HCT116 (cell line): ENCODE data around the gene SSX2IP. TPM values are rescaled to one million over a fixed set of nuclear protein-coding genes. Genes with fewer than 3 reads are reported as not detected.

Source experiments
- ATAC-seq: fragments of 200-7000 bp; cut with Tn5 transposase; 2 replicates; pipeline ENCODE4 v1.9.1; 2020; ENCODE audit warnings: mild to moderate bottlenecking, moderate library complexity
- BruUV-seq: library from RNA; stranded (reverse); fragments of 400-500 nt; replicated peaks from 2 replicates; lab custom pipeline; 2021; lab: Mats Ljungman, UMichigan
- CTCF ChIA-PET: fragments of 300-600 bp; sonication (Branson Sonifier 250); formaldehyde crosslinking; loops from one replicate; lab custom pipeline; 2021; ENCODE audit warnings: antibody characterized with exemption; lab: Charles Lee
- POLR2A ChIA-PET: fragments of 300-600, 350-600 bp; sonication (Branson Sonifier 250); formaldehyde crosslinking; loops from one replicate; lab custom pipeline; 2021; ENCODE audit warnings: antibody characterized with exemption; lab: Charles Lee
- RAD21 ChIA-PET, 2 experiments: fragments of 300-600 bp; sonication (Branson Sonifier 250); formaldehyde crosslinking; loops; one replicate each; lab custom pipeline; 2023; ENCODE audit warnings: low total read pairs in 2 of 2; ENCODE audit not compliant: uncharacterized antibody in 2 of 2, unreplicated experiment in 2 of 2, low non-redundant PET in 1 of 2; lab: Charles Lee
- DNase-seq: peaks from one replicate; pipeline ENCODE4 v3.0.0-alpha.2; 2010; ENCODE audit warnings: low read depth, low spot score
- H2AFZ ChIP-seq: fragments of 200-600 bp; shearing (Covaris generic), sonication (generic); 2 replicates; pipeline ENCODE4 v1.6.1; 2017; ENCODE audit warnings: low read depth, mixed run types, mixed read lengths, antibody characterized with exemption, low read length; ENCODE audit not compliant: poor library complexity, severe bottlenecking
- H3K27ac ChIP-seq: 2 replicates; pipeline ENCODE4 v1.5.1; 2012; ENCODE audit warnings: low read depth, low read length
- H3K27me3 ChIP-seq: fragments of 200-600 bp; sonication (generic); 2 replicates; pipeline ENCODE4 v1.6.1; 2016; ENCODE audit warnings: mixed run types, low read length, mixed read lengths; ENCODE audit not compliant: insufficient read depth
- H3K36me3 ChIP-seq, 2 experiments: fragments of 200-500 bp in 1 of 2; fragments of 200-600 bp in 1 of 2; sonication (Bioruptor generic) in 1 of 2; sonication (generic) in 1 of 2; 2 replicates each; pipeline versions ENCODE4 v1.5.1 to v1.6.1; 2014 to 2016; ENCODE audit warnings: low read length in 2 of 2, inconsistent platforms in 1 of 2, mixed read lengths in 1 of 2, mixed run types in 1 of 2; ENCODE audit not compliant: insufficient read depth in 2 of 2, control insufficient read depth in 1 of 2
- H3K4me1 ChIP-seq, 2 experiments: fragments of 200-600 bp in 1 of 2; sonication (generic) in 1 of 2; 2 replicates each; pipeline versions ENCODE4 v1.5.1 to v1.6.1; 2012 to 2017; ENCODE audit warnings: low read length in 2 of 2, inconsistent platforms in 1 of 2, mild to moderate bottlenecking in 1 of 2, mixed read lengths in 1 of 2, mixed run types in 1 of 2, moderate library complexity in 1 of 2; ENCODE audit not compliant: insufficient read depth in 2 of 2, control insufficient read depth in 1 of 2
- H3K4me2 ChIP-seq: fragments of 200-600 bp; sonication (generic); 2 replicates; pipeline ENCODE4 v1.6.1; 2017; ENCODE audit warnings: mixed run types, low read length, mixed read lengths
- H3K4me3 ChIP-seq, 2 experiments: fragments of 200-600 bp in 1 of 2; sonication (generic) in 1 of 2; replicated peaks in 1 of 2; 2 replicates each; pipeline ENCODE4 v1.5.1; 2011 to 2016; ENCODE audit warnings: low read length in 2 of 2, control low read depth in 1 of 2, low read depth in 1 of 2, mild to moderate bottlenecking in 1 of 2, mixed read lengths in 1 of 2, mixed run types in 1 of 2
- H3K79me2 ChIP-seq: fragments of 200-600 bp; sonication (generic); 2 replicates; pipeline ENCODE4 v1.6.1; 2017; ENCODE audit warnings: mild to moderate bottlenecking, mixed run types, low read length, moderate library complexity, mixed read lengths; ENCODE audit not compliant: insufficient read depth
- H3K9ac ChIP-seq: fragments of 200-600 bp; sonication (generic); 2 replicates; pipeline ENCODE4 v1.6.1; 2016; ENCODE audit warnings: low read length, mixed read lengths
- H3K9me2 ChIP-seq: fragments of 200-600 bp; sonication (generic), shearing (Covaris generic); 2 replicates; pipeline ENCODE4 v1.6.1; 2017; ENCODE audit warnings: mixed run types, mild to moderate bottlenecking, moderate library complexity; ENCODE audit not compliant: insufficient read depth
- H3K9me3 ChIP-seq, 2 experiments: fragments of 200-500 bp in 1 of 2; fragments of 200-600 bp in 1 of 2; sonication (Bioruptor generic) in 1 of 2; sonication (generic) in 1 of 2; 2 replicates each; pipeline ENCODE4 v1.6.1; 2014 to 2017; ENCODE audit warnings: low read length in 2 of 2, mixed read lengths in 2 of 2, inconsistent platforms in 1 of 2, low read depth in 1 of 2, mild to moderate bottlenecking in 1 of 2, mixed run types in 1 of 2, moderate library complexity in 1 of 2; ENCODE audit not compliant: control insufficient read depth in 1 of 2, insufficient read depth in 1 of 2
- H4K20me1 ChIP-seq: fragments of 200-600 bp; sonication (generic), shearing (Covaris generic); 2 replicates; pipeline ENCODE4 v1.6.1; 2017; ENCODE audit warnings: mixed run types, mild to moderate bottlenecking, moderate library complexity; ENCODE audit not compliant: insufficient read depth
- CBX3 ChIP-seq: IDR thresholded peaks from 2 replicates; pipeline ENCODE4 v1.6.1; 2012; ENCODE audit warnings: low read depth
- CEBPB ChIP-seq: IDR thresholded peaks from 2 replicates; pipeline ENCODE4 v1.6.1; 2012; ENCODE audit warnings: low read depth
- ELF1 ChIP-seq: IDR thresholded peaks from 2 replicates; pipeline ENCODE4 v1.6.1; 2012; ENCODE audit warnings: low read depth, borderline replicate concordance
- EZH2 ChIP-seq: fragments of 200-600 bp; sonication (generic); IDR thresholded peaks from 2 replicates; pipeline ENCODE4 v1.6.1; 2017; ENCODE audit warnings: antibody characterized with exemption, mixed run types
- FOSL1 ChIP-seq: IDR thresholded peaks from 2 replicates; pipeline ENCODE4 v1.6.1; 2012; ENCODE audit warnings: low read depth
- JUND ChIP-seq: IDR thresholded peaks from 2 replicates; pipeline ENCODE4 v1.6.1; 2012
- POLR2A ChIP-seq: IDR thresholded peaks from 2 replicates; pipeline ENCODE4 v1.7.0; 2011; ENCODE audit warnings: borderline replicate concordance; ENCODE audit not compliant: insufficient read depth, insufficient read length; ENCODE audit errors: extremely low read depth
- POLR2AphosphoS5 ChIP-seq: IDR thresholded peaks from 2 replicates; pipeline ENCODE4 v1.6.1; 2011; ENCODE audit warnings: mild to moderate bottlenecking, low read depth, low read length, moderate library complexity
- RAD21 ChIP-seq: IDR thresholded peaks from 2 replicates; pipeline ENCODE4 v1.6.1; 2012; ENCODE audit warnings: low read depth, mild to moderate bottlenecking
- SIN3A ChIP-seq: IDR thresholded peaks from 2 replicates; pipeline ENCODE4 v1.6.1; 2012; ENCODE audit warnings: low read depth
- SP1 ChIP-seq: IDR thresholded peaks from 2 replicates; pipeline ENCODE4 v1.6.1; 2012; ENCODE audit warnings: low read depth
- TCF7L2 ChIP-seq: IDR thresholded peaks from 2 replicates; pipeline ENCODE4 v1.7.0; 2011; ENCODE audit warnings: borderline replicate concordance, inconsistent platforms; ENCODE audit not compliant: insufficient read depth, insufficient read length; ENCODE audit errors: extremely low read depth
- ZFX ChIP-seq: fragments of 450-650 bp; IDR thresholded peaks from 2 replicates; pipeline ENCODE4 v1.6.1; 2017
- ZNF274 ChIP-seq: fragments of 200-500 bp; sonication (Bioruptor generic); IDR thresholded peaks from 2 replicates; pipeline ENCODE4 v1.6.1; 2014; ENCODE audit warnings: mild to moderate bottlenecking, low read depth, low read length, inconsistent platforms
- intact Hi-C: fragments of 100-400 bp; cut with micrococcal nuclease; formaldehyde crosslinking; loops from 2 replicates; pipeline ENCODE4 v1.10.0; 2022
- total RNA-seq: library from RNA; stranded (reverse); gene quantifications from one replicate; pipeline ENCODE4 v1.2.1, GENCODE V29; 2021; ENCODE audit not compliant: unreplicated experiment
- TF ChIP-seq, protein P1 (sequence below), 3 experiments: fragments of 200-600 bp in 1 of 3; sonication (generic) in 1 of 3; IDR thresholded peaks in 2 of 3; conservative IDR thresholded peaks in 1 of 3; 2 replicates each; pipeline ENCODE4 v1.5.1; 2012 to 2017; ENCODE audit warnings: low read depth in 2 of 3, low read length in 2 of 3, antibody characterized with exemption in 1 of 3, borderline replicate concordance in 1 of 3, control low read depth in 1 of 3, mild to moderate bottlenecking in 1 of 3, mixed read lengths in 1 of 3, mixed run types in 1 of 3, moderate library complexity in 1 of 3; ENCODE audit not compliant: insufficient read depth in 1 of 3
- TF ChIP-seq, protein P2 (sequence below): IDR thresholded peaks from 2 replicates; pipeline ENCODE4 v1.6.1; 2012

The SSX2IP gene
- total RNA-seq, 1 experiment from 2014 or later: 51.5 TPM

DNA sequence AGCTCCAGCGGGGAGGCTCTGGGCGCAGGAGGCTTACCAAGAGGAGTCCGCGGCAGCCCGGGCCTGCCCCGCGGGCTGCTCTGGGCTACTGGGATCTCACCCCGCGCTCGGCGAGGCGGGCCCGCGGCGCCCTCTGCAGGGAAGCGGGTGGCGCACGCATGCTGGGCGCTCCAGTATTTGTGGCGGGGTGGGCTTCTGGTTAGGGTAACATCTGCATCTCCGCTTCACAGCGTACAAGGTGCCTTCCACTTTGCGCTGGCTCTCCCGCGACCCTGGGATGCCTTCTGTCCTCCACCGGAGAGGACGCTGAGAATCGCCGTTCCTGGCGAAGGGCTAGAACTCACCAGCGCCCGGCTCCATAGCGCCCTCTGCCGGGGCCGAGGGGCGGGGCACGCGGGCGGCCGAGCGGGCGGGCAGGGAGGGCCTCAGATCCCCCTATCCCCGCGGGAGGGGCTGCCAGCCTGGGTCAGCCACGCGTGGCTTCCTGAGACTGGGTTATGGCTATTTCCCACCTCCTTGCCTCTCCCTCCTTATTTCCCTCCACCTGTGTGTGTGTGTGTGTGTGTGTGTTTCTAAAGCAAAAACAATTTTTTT, 69.4 kb downstream of the SSX2IP start (continued):
- TF ChIP-seq, protein P1, sequence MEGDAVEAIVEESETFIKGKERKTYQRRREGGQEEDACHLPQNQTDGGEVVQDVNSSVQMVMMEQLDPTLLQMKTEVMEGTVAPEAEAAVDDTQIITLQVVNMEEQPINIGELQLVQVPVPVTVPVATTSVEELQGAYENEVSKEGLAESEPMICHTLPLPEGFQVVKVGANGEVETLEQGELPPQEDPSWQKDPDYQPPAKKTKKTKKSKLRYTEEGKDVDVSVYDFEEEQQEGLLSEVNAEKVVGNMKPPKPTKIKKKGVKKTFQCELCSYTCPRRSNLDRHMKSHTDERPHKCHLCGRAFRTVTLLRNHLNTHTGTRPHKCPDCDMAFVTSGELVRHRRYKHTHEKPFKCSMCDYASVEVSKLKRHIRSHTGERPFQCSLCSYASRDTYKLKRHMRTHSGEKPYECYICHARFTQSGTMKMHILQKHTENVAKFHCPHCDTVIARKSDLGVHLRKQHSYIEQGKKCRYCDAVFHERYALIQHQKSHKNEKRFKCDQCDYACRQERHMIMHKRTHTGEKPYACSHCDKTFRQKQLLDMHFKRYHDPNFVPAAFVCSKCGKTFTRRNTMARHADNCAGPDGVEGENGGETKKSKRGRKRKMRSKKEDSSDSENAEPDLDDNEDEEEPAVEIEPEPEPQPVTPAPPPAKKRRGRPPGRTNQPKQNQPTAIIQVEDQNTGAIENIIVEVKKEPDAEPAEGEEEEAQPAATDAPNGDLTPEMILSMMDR (IDR thresholded peaks at IDR 0.05 in 2 of 3, conservative IDR thresholded peaks at IDR 0.05 in 1 of 3; ENCODE audit: borderline replicate concordance in 1 of 3, insufficient read depth in 1 of 3, low read depth in 2 of 3, low read length in 2 of 3): peak; percentile 72 to 99 (median 92)
- TF ChIP-seq ELF1 (no peak), EZH2 (no peak), JUND (no peak), CBX3 (peak; percentile 53; the same call in 1 of the 2 replicates), ZNF274 (no peak)
- TF ChIP-seq, protein P2, sequence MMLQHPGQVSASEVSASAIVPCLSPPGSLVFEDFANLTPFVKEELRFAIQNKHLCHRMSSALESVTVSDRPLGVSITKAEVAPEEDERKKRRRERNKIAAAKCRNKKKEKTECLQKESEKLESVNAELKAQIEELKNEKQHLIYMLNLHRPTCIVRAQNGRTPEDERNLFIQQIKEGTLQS: no peak
- TF ChIP-seq, all 23 proteins: peak for 8

GRCh38 chr1:84619383-84620102, 70.7 kb downstream of the SSX2IP start:
- POLR2A ChIA-PET: interaction anchor here (0.9 to 2.3 kb wide), 3 partner anchors 46 to 478 kb away, joined by 3 to 7 read pairs (median 3); partner anchors contain the start of gene CTBS
- Histone ChIP-seq H4K20me1 (no peaks in the 10 kb centered on the region), H3K36me3 (no peaks in the 10 kb centered on the region), H3K9me3 (peaks cover 0 to 4% of the 10 kb centered on the region in 2 experiments; a peak in 1 of 4 replicates), H3K4me2 (peak overlapping the region; percentile 71), H3K27me3 (no peaks in the 10 kb centered on the region), H3K9ac (peak overlapping the region; percentile 53), H3K27ac (peak overlapping the region; percentile 91), H3K79me2 (no peaks in the 10 kb centered on the region), H3K4me1 (peaks cover 18 to 25% of the 10 kb centered on the region in 2 experiments), H2AFZ (peak overlapping the region; percentile 46), H3K9me2 (no peaks in the 10 kb centered on the region), H3K4me3 (peak overlapping the region in 1 of 2 experiments; percentile 23; a peak in 2 of 4 replicates)
- BruUV-seq: TSS peak; percentile 64
- ATAC-seq: peak; percentile 16; the same call in 1 of the 2 replicates
- peak; percentile 80 for DNase-seq
- CTCF ChIA-PET: interaction anchor here (0.9 to 2.3 kb wide), 10 partner anchors 12 to 685 kb away, joined by 3 to 16 read pairs (median 5); partner anchors contain the start of gene PRKACB
- intact Hi-C loops: loop anchor here (2.0 to 10.0 kb wide), 5 partner anchors 112 to 715 kb away; partner anchors contain the start of genes GNG5 and SPATA1
- RAD21 ChIA-PET: interaction anchor here (0.6 to 1.5 kb wide), 3 partner anchors 113 to 878 kb away, joined by 3 to 4 read pairs (median 4); partner anchors contain the start of gene GNG5 (in 1 of the 2)
- TF ChIP-seq SIN3A (0 out of 2 replicates have a peak, but pooled peaks have one; percentile 5), POLR2A (no peak), JUND (peak; percentile 40; the same call in 1 of the 2 replicates), FOSL1 (peak; percentile 45), ZNF274 (no peak), TCF7L2 (peak; percentile 20), ZFX (no peak), RAD21 (peak; percentile 7; the same call in 1 of the 2 replicates), EZH2 (no peak), ELF1 (peak; percentile 64), SP1 (peak; percentile 60; the same call in 1 of the 2 replicates), POLR2AphosphoS5 (0 out of 2 replicates have a peak, but pooled peaks have one; percentile 21), CEBPB (no peak)
- TF ChIP-seq, protein P1 (IDR thresholded peaks at IDR 0.05 in 2 of 3, conservative IDR thresholded peaks at IDR 0.05 in 1 of 3; ENCODE audit: borderline replicate concordance in 1 of 3, insufficient read depth in 1 of 3, low read depth in 2 of 3, low read length in 2 of 3): no peak
- TF ChIP-seq, protein P2: no peak
